Measurements from ENCODE around the gene FPGT.
"Not testable (repeated sequence)": the region's sequence is repeated elsewhere in the genome, so short reads cannot be mapped to it uniquely, and the experiment has no call there.

Gene FPGT

GRCh38 chr1:74237787-74238186, 39.7 kb downstream of the FPGT start:
- Histone ChIP-seq H3K4me2 (no peak overlapping the region), H3K36me3 (ENCODE audit: insufficient read depth) (no peaks in the 10 kb centered on the region), H4K20me1 (ENCODE audit: insufficient read depth) (no peaks in the 10 kb centered on the region), H3K79me2 (ENCODE audit: insufficient read depth, low read depth) (no peaks in the 10 kb centered on the region), H3K4me1 (ENCODE audit: low read depth, poor library complexity, severe bottlenecking) (no peaks in the 10 kb centered on the region), H3K9ac (no peak overlapping the region), H2AFZ (ENCODE audit: low read depth) (no peak overlapping the region), H3K27ac (no peak overlapping the region), H3K27me3 (ENCODE audit: insufficient read depth, low read depth) (no peaks in the 10 kb centered on the region), H3K4me3 (IDR thresholded peaks at IDR 0.05; ENCODE audit: insufficient read depth, low read depth, low read length) (no peak overlapping the region)
- TF ChIP-seq CTCF (conservative IDR thresholded peaks at IDR 0.05; ENCODE audit: low read depth, low read length) = no peak

GRCh38 chr1:74245168-74245772, 47.2 kb downstream of the FPGT start:
- no peak overlapping the region for H3K9ac ChIP-seq
- no peaks in the 10 kb centered on the region for H3K27me3 ChIP-seq (ENCODE audit: insufficient read depth, low read depth)
- no peak for TF ChIP-seq CTCF (conservative IDR thresholded peaks at IDR 0.05; ENCODE audit: low read depth, low read length)
- H3K79me2 ChIP-seq (ENCODE audit: insufficient read depth, low read depth) = no peaks in the 10 kb centered on the region
- no peaks in the 10 kb centered on the region for H3K4me1 ChIP-seq (ENCODE audit: low read depth, poor library complexity, severe bottlenecking)
- no peak overlapping the region for H2AFZ ChIP-seq (ENCODE audit: low read depth)
- no peaks in the 10 kb centered on the region for H4K20me1 ChIP-seq (ENCODE audit: insufficient read depth)
- H3K27ac ChIP-seq = no peak overlapping the region
- no peaks in the 10 kb centered on the region for H3K36me3 ChIP-seq (ENCODE audit: insufficient read depth)
- no peak overlapping the region for H3K4me3 ChIP-seq (IDR thresholded peaks at IDR 0.05; ENCODE audit: insufficient read depth, low read depth, low read length)
- no peak overlapping the region for H3K4me2 ChIP-seq

- Histone ChIP-seq H3K27me3 (ENCODE audit: insufficient read depth, low read depth) (no peaks in the 10 kb centered on the region), H2AFZ (ENCODE audit: low read depth) (no peak overlapping the region), H3K4me1 (ENCODE audit: low read depth, poor library complexity, severe bottlenecking) (no peaks in the 10 kb centered on the region), H3K27ac (no peak overlapping the region), H3K79me2 (ENCODE audit: insufficient read depth, low read depth) (no peaks in the 10 kb centered on the region), H3K36me3 (ENCODE audit: insufficient read depth) (no peaks in the 10 kb centered on the region), H3K4me2 (no peak overlapping the region), H3K4me3 (IDR thresholded peaks at IDR 0.05; ENCODE audit: insufficient read depth, low read depth, low read length) (no peak overlapping the region), H4K20me1 (ENCODE audit: insufficient read depth) (no peaks in the 10 kb centered on the region), H3K9ac (no peak overlapping the region)
- no peak for TF ChIP-seq CTCF (conservative IDR thresholded peaks at IDR 0.05; ENCODE audit: low read depth, low read length)
Observed at GRCh38 chr1:74246315-74246714, 48.3 kb downstream of the FPGT start.

- Histone ChIP-seq H3K4me3 (IDR thresholded peaks at IDR 0.05; ENCODE audit: insufficient read depth, low read depth, low read length) (no peak overlapping the region), H4K20me1 (ENCODE audit: insufficient read depth) (no peaks in the 10 kb centered on the region)
- TF ChIP-seq CTCF (conservative IDR thresholded peaks at IDR 0.05; ENCODE audit: low read depth, low read length) = no peak
Observed at GRCh38 chr1:74247881-74248528, 50.0 kb downstream of the FPGT start.

GRCh38 chr1:74253243-74253824, 55.3 kb downstream of the FPGT start:
- not testable (repeated sequence) for H3K4me1 ChIP-seq (ENCODE audit: low read depth, poor library complexity, severe bottlenecking); H3K4me3 ChIP-seq (IDR thresholded peaks at IDR 0.05; ENCODE audit: insufficient read depth, low read depth, low read length); H3K27ac ChIP-seq; H2AFZ ChIP-seq (ENCODE audit: low read depth); H4K20me1 ChIP-seq (ENCODE audit: insufficient read depth); H3K9ac ChIP-seq; H3K4me2 ChIP-seq; H3K27me3 ChIP-seq (ENCODE audit: insufficient read depth, low read depth); H3K36me3 ChIP-seq (ENCODE audit: insufficient read depth); H3K79me2 ChIP-seq (ENCODE audit: insufficient read depth, low read depth)

More at GRCh38 chr1:74247881-74248528, 50.0 kb downstream of the FPGT start:
- Histone ChIP-seq H3K79me2 (ENCODE audit: insufficient read depth, low read depth) (no peaks in the 10 kb centered on the region), H3K4me1 (ENCODE audit: low read depth, poor library complexity, severe bottlenecking) (no peaks in the 10 kb centered on the region), H3K9ac (no peak overlapping the region), H3K27me3 (ENCODE audit: insufficient read depth, low read depth) (no peaks in the 10 kb centered on the region), H3K36me3 (ENCODE audit: insufficient read depth) (no peaks in the 10 kb centered on the region), H3K27ac (no peak overlapping the region), H2AFZ (ENCODE audit: low read depth) (no peak overlapping the region), H3K4me2 (no peak overlapping the region)
